GM12892 (cell line): ENCODE results near the gene IL18RAP.

ENCODE experiments used
- DNase-seq: peaks from one replicate; pipeline ENCODE4 v3.0.0; 2011; ENCODE audit not compliant: insufficient read length
- FAIRE-seq: peaks from 2 replicates; lab custom pipeline; 2011; peaks lifted over from hg19 to GRCh38; lab: Jason Lieb, UNC
- POLR2A ChIP-seq: IDR thresholded peaks from 2 replicates; pipeline ENCODE4 v1.6.1; 2011; ENCODE audit warnings: low read depth, low read length, control low read depth
- POLR2AphosphoS5 ChIP-seq: IDR thresholded peaks from 2 replicates; pipeline ENCODE4 v1.6.1; 2011; ENCODE audit warnings: low read depth, low read length, control low read depth
- TAF1 ChIP-seq: IDR thresholded peaks from 2 replicates; pipeline ENCODE4 v1.6.1; 2011; ENCODE audit warnings: low read depth, mild to moderate bottlenecking, control low read depth, low read length, borderline replicate concordance

Gene IL18RAP

DNA sequence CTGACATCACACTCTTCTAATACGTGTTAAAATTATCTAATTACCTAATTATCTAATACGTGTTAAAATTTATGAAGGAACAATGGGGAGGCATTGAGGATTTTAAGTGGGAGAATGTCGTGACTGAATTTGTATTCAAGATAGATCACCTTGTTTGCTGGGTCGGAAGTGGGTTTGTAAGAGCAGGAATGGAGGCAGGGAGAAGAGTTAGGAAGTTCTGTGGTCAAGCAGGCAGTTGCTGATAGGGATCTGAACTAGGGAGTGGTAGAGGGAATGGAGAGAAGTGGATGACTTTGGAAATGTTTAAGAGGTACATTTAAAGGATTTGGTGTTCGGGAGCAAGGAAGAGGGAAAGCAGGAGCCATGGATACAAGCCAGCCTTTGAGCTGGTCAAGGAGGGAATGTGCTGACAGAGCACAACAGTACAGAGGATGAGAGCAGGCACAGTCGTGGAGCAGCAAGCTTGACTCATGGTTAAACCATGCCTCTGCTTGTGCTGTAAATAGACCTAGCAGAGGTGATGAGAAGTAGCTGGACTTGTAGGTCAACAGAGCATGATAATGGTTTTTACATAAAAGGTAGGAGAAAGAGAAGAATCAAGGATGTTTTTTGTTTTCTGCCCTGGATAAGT, 16.2 kb downstream of the IL18RAP start:
- no peak for DNase-seq
- FAIRE-seq, result no peak
- no peak for TF ChIP-seq POLR2A
- TF ChIP-seq TAF1, result no peak
- TF ChIP-seq POLR2AphosphoS5, result no peak

DNA sequence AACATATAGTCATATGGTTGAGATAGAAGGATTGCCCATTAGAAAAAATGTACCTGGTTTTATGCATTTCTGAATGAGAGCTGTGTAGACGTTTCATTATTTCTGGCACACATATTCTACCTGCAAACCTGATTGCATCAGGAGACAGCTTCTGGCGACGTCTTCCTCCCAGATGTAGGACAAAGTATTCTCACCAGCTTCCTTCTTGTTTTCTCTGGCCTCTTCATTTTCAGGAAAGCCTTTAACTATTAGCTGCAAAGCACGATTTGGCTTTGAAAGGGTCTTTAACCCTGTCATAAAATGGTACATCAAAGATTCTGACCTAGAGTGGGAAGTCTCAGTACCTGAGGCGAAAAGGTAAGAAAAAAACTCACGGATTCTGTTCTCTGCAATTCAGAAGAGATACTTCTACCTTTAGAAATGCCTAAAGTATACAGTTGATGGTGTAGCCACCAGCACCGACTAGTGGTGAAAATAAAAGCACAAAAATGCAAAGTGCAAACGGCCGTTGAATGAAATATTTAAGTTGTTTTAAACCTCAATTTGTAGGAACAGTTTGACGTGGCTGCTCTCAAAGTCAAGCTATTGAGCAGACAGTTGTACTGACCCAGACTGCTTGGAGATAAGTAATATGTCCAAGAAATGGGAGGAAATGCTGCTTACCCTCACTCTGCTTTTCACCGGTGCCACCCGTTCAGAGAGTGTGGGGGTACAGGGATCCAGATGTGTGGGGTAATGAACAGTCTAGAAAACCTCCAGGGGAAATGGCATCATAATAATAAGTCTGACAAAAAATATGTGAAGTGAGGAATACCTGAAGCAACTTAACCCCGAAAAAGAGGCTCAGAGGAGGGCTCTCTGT, 20.2 kb downstream of the IL18RAP start:
- TF ChIP-seq TAF1, result no peak
- no peak for TF ChIP-seq POLR2A
- no peak for TF ChIP-seq POLR2AphosphoS5
- FAIRE-seq (no peak), DNase-seq (no peak)

DNA sequence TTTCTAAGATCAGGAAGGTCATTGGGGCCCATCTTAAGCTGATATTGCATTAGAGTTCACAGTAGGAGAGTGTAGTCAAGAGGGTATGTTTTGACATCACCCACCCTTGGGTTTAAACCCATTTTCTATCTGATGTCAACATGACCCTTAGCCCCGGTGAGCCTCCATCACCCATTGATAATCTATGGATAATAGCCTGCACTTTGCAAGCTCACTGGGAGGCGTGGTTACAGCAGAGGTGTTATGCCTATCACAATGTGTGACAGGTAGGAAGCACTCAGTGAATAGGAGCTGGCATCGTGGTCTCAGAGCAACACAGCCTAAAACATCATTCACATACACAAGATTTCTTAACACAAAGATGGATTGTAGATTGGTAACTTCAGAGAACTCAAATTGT, 21.3 kb downstream of the IL18RAP start:
- TF ChIP-seq TAF1 (no peak), POLR2A (no peak), POLR2AphosphoS5 (no peak)
- FAIRE-seq, result no peak
- no peak for DNase-seq

DNA sequence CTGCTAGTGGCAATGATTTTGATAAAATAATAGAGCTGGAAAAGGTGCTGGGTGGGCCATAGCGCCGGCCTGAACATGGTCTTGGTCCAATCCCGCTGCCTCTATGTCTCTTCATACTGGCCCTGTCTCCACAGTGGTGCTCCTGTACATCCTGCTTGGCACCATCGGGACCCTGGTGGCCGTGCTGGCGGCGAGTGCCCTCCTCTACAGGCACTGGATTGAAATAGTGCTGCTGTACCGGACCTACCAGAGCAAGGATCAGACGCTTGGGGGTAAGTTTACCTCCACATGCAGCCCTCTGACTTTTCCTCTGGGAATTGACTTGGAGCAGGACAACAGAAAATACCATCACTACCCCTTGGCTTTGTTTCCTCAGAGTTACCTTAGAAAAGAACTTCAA, 24.0 kb downstream of the IL18RAP start:
- DNase-seq (no peak), FAIRE-seq (no peak)
- TF ChIP-seq POLR2AphosphoS5, result no peak
- TF ChIP-seq TAF1, result no peak
- no peak for TF ChIP-seq POLR2A

DNA sequence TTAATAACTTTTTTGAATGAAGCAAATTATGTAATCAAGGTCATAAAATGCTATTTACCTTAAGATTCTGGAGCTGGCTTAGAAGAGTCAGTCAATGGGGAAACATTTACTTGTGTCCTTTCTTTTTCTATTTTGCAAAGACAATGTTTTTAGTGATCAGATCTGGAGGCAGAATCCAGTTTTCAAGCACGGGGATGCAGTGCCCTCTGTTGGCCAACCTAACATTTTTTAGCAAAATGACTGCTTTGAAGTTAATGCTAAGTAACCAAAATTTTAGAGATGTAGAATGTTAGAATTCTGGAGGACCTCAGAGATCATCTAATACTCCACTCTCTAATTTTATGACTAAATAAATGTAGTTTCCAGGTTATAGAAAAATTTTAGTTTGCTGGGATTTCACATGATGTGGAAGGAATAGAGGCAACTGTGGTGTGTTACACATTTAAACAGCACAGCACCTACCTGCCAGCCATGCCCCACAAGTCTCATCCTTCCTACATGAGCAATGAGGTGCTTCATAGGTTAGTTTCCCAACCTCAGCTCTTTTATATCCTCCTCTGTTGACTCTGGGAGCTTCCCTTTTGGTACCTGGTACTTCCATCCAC, 26.5 kb downstream of the IL18RAP start:
- DNase-seq (no peak), FAIRE-seq (peak; percentile 73)
- TF ChIP-seq TAF1 (no peak), POLR2A (no peak), POLR2AphosphoS5 (no peak)

DNA sequence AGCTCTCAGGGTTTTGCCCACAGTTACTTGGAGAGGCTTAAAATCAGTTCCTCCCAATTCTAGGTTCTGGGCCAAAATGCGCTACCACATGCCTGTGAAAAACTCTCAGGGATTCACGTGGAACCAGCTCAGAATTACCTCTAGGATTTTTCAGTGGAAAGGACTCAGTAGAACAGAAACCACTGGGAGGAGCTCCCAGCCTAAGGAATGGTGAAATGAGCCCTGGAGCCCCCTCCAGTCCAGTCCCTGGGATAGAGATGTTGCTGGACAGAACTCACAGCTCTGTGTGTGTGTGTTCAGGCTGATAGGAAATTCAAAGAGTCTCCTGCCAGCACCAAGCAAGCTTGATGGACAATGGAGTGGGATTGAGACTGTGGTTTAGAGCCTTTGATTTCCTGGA, 29.0 kb downstream of the IL18RAP start:
- DNase-seq, result no peak
- no peak for TF ChIP-seq TAF1
- FAIRE-seq, result no peak

DNA sequence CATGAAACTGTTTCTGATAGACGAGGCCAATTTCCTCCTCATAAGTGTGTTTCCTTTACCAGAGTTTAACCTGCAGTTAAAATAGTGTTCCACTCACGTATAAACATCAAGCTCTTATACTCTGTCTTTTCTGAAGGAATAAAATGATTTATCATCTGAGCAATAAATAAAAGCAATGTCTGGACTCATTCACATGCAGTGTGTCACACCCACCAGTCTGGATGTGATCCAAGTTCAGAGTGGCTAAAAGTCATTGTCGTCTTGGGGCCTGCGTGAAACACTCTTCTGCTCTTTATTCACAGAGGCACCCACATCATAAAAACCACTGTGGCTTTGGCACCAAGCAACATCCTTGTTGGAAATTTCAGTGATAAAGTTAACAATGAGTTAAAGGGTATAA, 30.5 kb downstream of the IL18RAP start:
- DNase-seq, result no peak
- no peak for TF ChIP-seq POLR2A
- no peak for TF ChIP-seq POLR2AphosphoS5
- TF ChIP-seq TAF1, result no peak
- no peak for FAIRE-seq

DNA sequence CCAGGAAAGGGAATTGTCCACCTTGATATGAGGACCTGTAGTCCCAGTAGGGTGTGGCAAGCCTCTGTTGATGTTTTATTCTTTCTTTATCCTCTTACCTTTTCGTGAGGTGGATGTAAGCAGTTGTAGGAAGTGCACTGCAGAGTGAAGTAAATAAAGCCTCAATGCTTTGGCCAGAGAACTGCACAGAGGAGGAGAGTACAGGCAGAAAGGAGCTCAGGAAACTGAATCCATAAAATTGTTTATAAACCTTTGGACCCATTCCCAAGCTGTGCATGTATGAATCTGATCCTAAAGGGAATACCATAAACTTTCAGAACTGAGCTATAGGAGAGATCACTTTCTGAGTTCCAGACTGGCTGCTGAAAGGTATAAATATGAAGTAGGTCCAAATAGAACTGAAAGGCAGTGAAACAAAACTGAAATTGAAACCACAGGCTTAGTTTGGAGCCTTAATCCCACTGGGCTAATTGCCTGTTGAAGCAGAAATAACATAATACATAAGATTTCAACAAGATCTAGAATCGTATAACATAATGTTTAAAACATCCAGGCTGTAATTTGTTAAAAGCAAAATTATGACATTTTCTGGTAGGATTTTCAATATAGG, 32.2 kb downstream of the IL18RAP start:
- no peak for FAIRE-seq
- TF ChIP-seq POLR2AphosphoS5 (no peak), POLR2A (no peak), TAF1 (no peak)
- no peak for DNase-seq

DNA sequence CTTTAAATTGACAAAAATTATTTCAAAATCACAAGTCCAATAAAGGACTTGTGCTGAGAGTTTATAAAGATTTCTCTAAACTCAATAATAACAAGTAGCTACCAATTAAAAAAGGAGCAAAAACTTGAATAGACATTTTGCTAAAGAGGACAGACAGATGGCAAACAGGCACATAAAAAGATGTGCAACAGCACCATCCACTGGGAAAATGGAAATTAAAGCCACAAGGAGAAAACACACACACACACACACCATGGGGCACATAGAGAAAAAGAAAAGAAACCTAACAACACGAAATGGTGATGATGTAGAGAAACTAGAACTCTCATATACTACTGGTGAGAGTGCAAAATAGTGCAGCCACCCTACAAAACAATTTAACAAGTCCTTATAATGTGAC, 37.5 kb downstream of the IL18RAP start:
- DNase-seq (no peak), FAIRE-seq (no peak)
- TF ChIP-seq TAF1, result no peak
- no peak for TF ChIP-seq POLR2AphosphoS5
- no peak for TF ChIP-seq POLR2A

DNA sequence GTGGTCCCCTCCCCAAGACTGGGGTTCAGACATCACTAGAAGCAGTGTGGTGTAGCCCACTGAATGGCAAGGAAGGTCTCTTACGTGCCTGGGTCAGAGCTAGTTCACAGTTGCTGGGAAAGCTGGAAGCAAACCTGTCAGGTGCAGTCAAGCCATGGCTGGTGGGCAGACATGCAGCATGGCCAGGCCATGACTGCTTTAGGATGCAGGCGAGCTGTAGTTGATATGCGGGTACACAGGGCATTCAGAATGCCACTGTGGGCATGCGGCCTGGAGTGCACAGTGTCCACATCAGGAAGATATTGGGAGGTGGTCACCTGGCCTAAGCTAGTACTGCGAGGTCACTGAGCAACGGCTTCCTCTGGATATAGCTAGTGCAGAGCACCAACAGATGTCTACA, 38.2 kb downstream of the IL18RAP start:
- no peak for TF ChIP-seq TAF1
- TF ChIP-seq POLR2A, result no peak
- no peak for TF ChIP-seq POLR2AphosphoS5
- FAIRE-seq, result no peak
- DNase-seq, result no peak

DNA sequence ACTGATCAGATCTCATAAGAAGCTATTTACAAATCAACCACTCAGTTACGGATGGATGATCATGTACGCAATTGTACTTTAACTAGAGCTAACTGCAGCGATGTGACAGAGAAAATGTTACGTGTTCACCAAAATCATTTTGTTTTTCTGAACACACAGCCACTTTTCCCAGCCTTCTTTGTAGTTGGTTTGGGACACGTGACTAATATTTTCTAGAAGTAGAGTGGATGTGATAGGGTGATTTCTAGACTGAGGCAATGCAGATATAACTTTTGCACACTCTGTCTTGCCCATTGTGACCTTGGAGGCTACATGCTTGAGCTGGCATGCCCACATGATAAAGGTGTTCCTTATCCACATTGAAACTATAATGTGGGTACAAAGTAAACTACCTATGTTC, 40.2 kb downstream of the IL18RAP start:
- TF ChIP-seq POLR2AphosphoS5 (no peak), TAF1 (no peak), POLR2A (no peak)
- no peak for FAIRE-seq
- no peak for DNase-seq
